PC-9 (cell line): ENCODE measurements around the gene TTLL8. TPM values are rescaled to one million over a fixed set of nuclear protein-coding genes. Genes with fewer than 3 reads are reported as not detected.
"Not testable (repeated sequence)": the region's sequence is repeated elsewhere in the genome, so short reads cannot be mapped to it uniquely, and the experiment has no call there.

Experiments
- BruUV-seq: library from RNA; stranded (reverse); fragments of 400-500 nt; replicated peaks from 2 replicates; lab custom pipeline; 2021; lab: Mats Ljungman, UMichigan
- CTCF ChIA-PET: fragments of 300-600 bp; sonication (Branson Sonifier 250); formaldehyde crosslinking; loops from one replicate; lab custom pipeline; 2022; ENCODE audit warnings: antibody characterized with exemption; lab: Charles Lee
- POLR2A ChIA-PET: fragments of 300-600 bp; sonication (Branson Sonifier 250); formaldehyde crosslinking; loops from one replicate; lab custom pipeline; 2022; ENCODE audit warnings: antibody characterized with exemption; ENCODE audit not compliant: unreplicated experiment; lab: Charles Lee
- DNase-seq, 2 experiments: peaks; one replicate each; pipeline versions ENCODE4 v3.0.0 to v3.0.0-alpha.2; 2015 to 2022; ENCODE audit warnings: mixed read lengths in 1 of 2
- H2AFZ ChIP-seq: fragments of 200-600 bp; sonication (generic); 2 replicates; pipeline ENCODE4 v1.8.1; 2017; ENCODE audit warnings: antibody characterized with exemption
- H3F3A ChIP-seq: fragments of 200-600 bp; sonication (generic); 2 replicates; pipeline ENCODE4 v1.8.1; 2017; ENCODE audit warnings: antibody characterized with exemption, mild to moderate bottlenecking, low read depth; ENCODE audit not compliant: insufficient read depth
- H3K27ac ChIP-seq: fragments of 200-600 bp; sonication (generic); 2 replicates; pipeline ENCODE4 v1.6.1; 2016; ENCODE audit warnings: mixed run types
- H3K27me3 ChIP-seq: fragments of 200-600 bp; sonication (generic); 2 replicates; pipeline ENCODE4 v1.6.1; 2016; ENCODE audit warnings: low read depth, mixed run types; ENCODE audit not compliant: insufficient read depth
- H3K36me3 ChIP-seq: fragments of 200-600 bp; sonication (generic); 2 replicates; pipeline ENCODE4 v1.6.1; 2016; ENCODE audit warnings: low read depth, mixed run types
- H3K4me1 ChIP-seq: fragments of 200-600 bp; sonication (generic); replicated peaks from 2 replicates; pipeline ENCODE4 v1.6.1; 2016; ENCODE audit warnings: mixed run types; ENCODE audit not compliant: insufficient read depth
- H3K4me2 ChIP-seq: fragments of 200-600 bp; sonication (generic); 2 replicates; pipeline ENCODE4 v1.6.1; 2017; ENCODE audit warnings: mixed run types
- H3K4me3 ChIP-seq: fragments of 200-600 bp; sonication (generic); 2 replicates; pipeline ENCODE4 v1.6.1; 2016; ENCODE audit warnings: mixed run types
- H3K79me2 ChIP-seq: fragments of 200-600 bp; sonication (generic); 2 replicates; pipeline ENCODE4 v1.6.1; 2017; ENCODE audit warnings: low read depth, mixed run types
- H3K9me2 ChIP-seq: fragments of 200-600 bp; sonication (generic); 2 replicates; pipeline ENCODE4 v1.8.1; 2017; ENCODE audit warnings: mild to moderate bottlenecking; ENCODE audit not compliant: insufficient read depth
- H3K9me3 ChIP-seq: fragments of 200-600 bp; sonication (generic); 2 replicates; pipeline ENCODE4 v1.8.1; 2016; ENCODE audit warnings: low read depth; ENCODE audit not compliant: insufficient read depth
- H4K20me1 ChIP-seq: fragments of 200-600 bp; sonication (generic); 2 replicates; pipeline ENCODE4 v1.8.1; 2017; ENCODE audit not compliant: insufficient read depth
- EZH2 ChIP-seq: fragments of 200-600 bp; sonication (generic); IDR thresholded peaks from 2 replicates; pipeline ENCODE4 v1.8.0; 2017; ENCODE audit warnings: antibody characterized with exemption, low read depth
- intact Hi-C: fragments of 100-400 bp; cut with micrococcal nuclease; formaldehyde crosslinking; loops from one replicate; pipeline ENCODE4 v1.10.0; 2022; ENCODE audit not compliant: unreplicated experiment
- total RNA-seq: library from RNA; stranded (reverse); gene quantifications from 2 replicates; pipeline ENCODE4 v1.2.3, GENCODE V29; 2021
- TF ChIP-seq, protein P1 (sequence below): fragments of 200-600 bp; sonication (generic); conservative IDR thresholded peaks from 2 replicates; pipeline ENCODE4 v1.6.1; 2017; ENCODE audit warnings: mixed run types, antibody characterized with exemption, mild to moderate bottlenecking, moderate library complexity

TTLL8 gene
- total RNA-seq, 1 experiment from 2014 or later: not detected

DNA sequence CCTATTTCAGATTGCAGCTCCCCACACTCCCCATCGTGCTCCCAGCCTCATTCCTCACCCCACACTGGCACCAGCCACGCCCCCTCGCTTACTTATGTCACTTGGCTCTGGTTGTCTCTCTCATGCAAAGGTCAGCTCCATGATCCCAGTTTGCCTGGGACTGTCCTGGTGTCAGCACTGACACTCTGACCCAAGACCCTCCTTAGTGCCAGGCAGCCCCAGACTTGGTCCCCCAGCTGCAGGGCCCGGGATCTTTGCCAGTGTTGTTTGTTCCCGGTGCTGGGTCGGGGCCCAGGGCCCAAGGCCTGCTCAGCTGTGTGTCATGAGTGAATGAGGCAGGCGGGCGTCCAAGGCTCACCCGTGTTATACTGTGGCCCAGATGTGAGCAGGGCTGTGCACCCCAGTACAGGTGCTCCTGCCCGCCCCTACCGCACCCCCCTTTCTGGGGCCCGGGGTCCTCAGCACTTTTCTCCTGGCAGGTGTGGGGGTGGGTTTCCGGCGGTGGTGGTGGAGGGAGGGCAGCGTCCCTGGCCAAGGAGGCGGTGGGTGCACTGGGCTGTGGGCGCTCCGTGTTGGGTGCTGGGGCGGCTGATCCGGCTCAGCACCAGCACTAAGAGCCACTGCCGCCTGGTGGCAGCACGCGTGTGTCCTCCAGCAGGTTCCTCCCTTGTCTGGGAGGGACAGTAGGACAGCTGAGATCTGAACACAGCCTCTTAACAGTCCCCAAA is 65.0 kb downstream of the TTLL8 start:
- DNase-seq: peak; percentile 32 to 52
- H3K4me2 ChIP-seq: peak overlapping the region; percentile 63
- CTCF ChIA-PET: interaction anchor here (0.6 kb wide), 1 partner anchor 15 kb away, joined by 3 read pairs; no protein-coding TSS in a partner anchor

GRCh38 chr22:49991907-49992533 is 66.1 kb downstream of the TTLL8 start:
- no peak overlapping the region for H2AFZ ChIP-seq
- peak in 1 of 2 experiments; percentile 39 for DNase-seq
- peaks cover 8% of the 10 kb centered on the region; the same call in 1 of the 2 replicates for H3K9me3 ChIP-seq
- no TSS peak for BruUV-seq
- no peak overlapping the region for H3K4me3 ChIP-seq
- H3F3A ChIP-seq: no peaks in the 10 kb centered on the region
- H3K4me2 ChIP-seq: no peak overlapping the region
- POLR2A ChIA-PET: no interaction called here
- CTCF ChIA-PET: no interaction called here
- H3K9me2 ChIP-seq: no peaks in the 10 kb centered on the region
- H3K27me3 ChIP-seq: peaks cover 47% of the 10 kb centered on the region
- TF ChIP-seq EZH2: no peak
- TF ChIP-seq, protein P1, sequence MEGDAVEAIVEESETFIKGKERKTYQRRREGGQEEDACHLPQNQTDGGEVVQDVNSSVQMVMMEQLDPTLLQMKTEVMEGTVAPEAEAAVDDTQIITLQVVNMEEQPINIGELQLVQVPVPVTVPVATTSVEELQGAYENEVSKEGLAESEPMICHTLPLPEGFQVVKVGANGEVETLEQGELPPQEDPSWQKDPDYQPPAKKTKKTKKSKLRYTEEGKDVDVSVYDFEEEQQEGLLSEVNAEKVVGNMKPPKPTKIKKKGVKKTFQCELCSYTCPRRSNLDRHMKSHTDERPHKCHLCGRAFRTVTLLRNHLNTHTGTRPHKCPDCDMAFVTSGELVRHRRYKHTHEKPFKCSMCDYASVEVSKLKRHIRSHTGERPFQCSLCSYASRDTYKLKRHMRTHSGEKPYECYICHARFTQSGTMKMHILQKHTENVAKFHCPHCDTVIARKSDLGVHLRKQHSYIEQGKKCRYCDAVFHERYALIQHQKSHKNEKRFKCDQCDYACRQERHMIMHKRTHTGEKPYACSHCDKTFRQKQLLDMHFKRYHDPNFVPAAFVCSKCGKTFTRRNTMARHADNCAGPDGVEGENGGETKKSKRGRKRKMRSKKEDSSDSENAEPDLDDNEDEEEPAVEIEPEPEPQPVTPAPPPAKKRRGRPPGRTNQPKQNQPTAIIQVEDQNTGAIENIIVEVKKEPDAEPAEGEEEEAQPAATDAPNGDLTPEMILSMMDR: no peak
- no peaks in the 10 kb centered on the region for H3K79me2 ChIP-seq
- no peaks in the 10 kb centered on the region for H4K20me1 ChIP-seq
- no peaks in the 10 kb centered on the region for H3K36me3 ChIP-seq
- no peak overlapping the region for H3K27ac ChIP-seq
- intact Hi-C loops: loop anchor here (5.0 kb wide), 2 partner anchors 40 to 225 kb away; no protein-coding TSS in a partner anchor
- H3K4me1 ChIP-seq: no peaks in the 10 kb centered on the region; the same call in none of the 2 replicates

More for the DNA sequence above, 65.0 kb downstream of the TTLL8 start:
- POLR2A ChIA-PET: interaction anchor here (0.6 kb wide), 1 partner anchor 44 kb away, joined by 4 read pairs; no protein-coding TSS in a partner anchor
- peaks cover 8% of the 10 kb centered on the region; the same call in 1 of the 2 replicates for H3K9me3 ChIP-seq
- TF ChIP-seq, protein P1: peak; percentile 87
- TF ChIP-seq EZH2: no peak
- no peaks in the 10 kb centered on the region for H3K79me2 ChIP-seq
- H2AFZ ChIP-seq: no peak overlapping the region
- no peaks in the 10 kb centered on the region for H3K36me3 ChIP-seq
- no peak overlapping the region for H3K27ac ChIP-seq
- no TSS peak for BruUV-seq
- H4K20me1 ChIP-seq: no peaks in the 10 kb centered on the region; the same call in 1 of the 2 replicates
- no peak overlapping the region for H3K4me3 ChIP-seq
- no peaks in the 10 kb centered on the region for H3K9me2 ChIP-seq
- H3K4me1 ChIP-seq: no peaks in the 10 kb centered on the region; the same call in none of the 2 replicates
- intact Hi-C loops: loop anchor here (1.0 to 5.0 kb wide), 3 partner anchors 39 to 226 kb away; no protein-coding TSS in a partner anchor
- H3K27me3 ChIP-seq: peaks cover 37% of the 10 kb centered on the region
- peaks cover 7% of the 10 kb centered on the region; the same call in 1 of the 2 replicates for H3F3A ChIP-seq

DNA sequence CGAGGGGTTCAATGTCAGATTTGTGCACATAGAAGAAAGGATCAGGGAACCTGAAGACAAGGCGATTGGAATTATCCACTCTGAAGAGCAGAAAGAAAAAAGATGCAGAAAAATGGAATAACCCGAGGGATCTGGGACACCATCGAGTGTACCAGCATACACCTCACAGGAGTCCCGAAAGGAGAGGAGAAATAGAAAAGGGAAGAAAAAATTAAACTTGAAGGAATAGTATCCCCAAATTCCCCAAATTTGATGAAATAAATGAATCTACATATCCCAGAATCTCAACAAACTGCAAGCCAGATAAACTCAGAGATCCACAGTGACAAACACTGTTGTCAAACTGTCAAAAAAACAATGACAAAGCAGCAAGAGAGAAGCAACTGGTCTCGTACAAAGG is 66.9 kb downstream of the TTLL8 start:
- H3K4me1 ChIP-seq: no peaks in the 10 kb centered on the region; the same call in 1 of the 2 replicates
- peaks cover 54% of the 10 kb centered on the region for H3K27me3 ChIP-seq
- H3K79me2 ChIP-seq: no peaks in the 10 kb centered on the region
- H4K20me1 ChIP-seq: no peaks in the 10 kb centered on the region
- H3K9me2 ChIP-seq: no peaks in the 10 kb centered on the region
- H3K27ac ChIP-seq: no peak overlapping the region
- no peak overlapping the region for H3K4me2 ChIP-seq
- H3K36me3 ChIP-seq: no peaks in the 10 kb centered on the region
- no peak for TF ChIP-seq EZH2
- no peak overlapping the region for H3K4me3 ChIP-seq
- no TSS peak for BruUV-seq
- POLR2A ChIA-PET: no interaction called here
- no peak overlapping the region for H2AFZ ChIP-seq
- H3F3A ChIP-seq: no peaks in the 10 kb centered on the region
- peaks cover 15% of the 10 kb centered on the region for H3K9me3 ChIP-seq
- intact Hi-C loops: loop anchor here (5.0 kb wide), 2 partner anchors 41 to 224 kb away; no protein-coding TSS in a partner anchor
- CTCF ChIA-PET: interaction anchor here (1.0 kb wide), 1 partner anchor 61 kb away, joined by 3 read pairs; no protein-coding TSS in a partner anchor
- peak in 1 of 2 experiments; percentile 31 for DNase-seq

DNA sequence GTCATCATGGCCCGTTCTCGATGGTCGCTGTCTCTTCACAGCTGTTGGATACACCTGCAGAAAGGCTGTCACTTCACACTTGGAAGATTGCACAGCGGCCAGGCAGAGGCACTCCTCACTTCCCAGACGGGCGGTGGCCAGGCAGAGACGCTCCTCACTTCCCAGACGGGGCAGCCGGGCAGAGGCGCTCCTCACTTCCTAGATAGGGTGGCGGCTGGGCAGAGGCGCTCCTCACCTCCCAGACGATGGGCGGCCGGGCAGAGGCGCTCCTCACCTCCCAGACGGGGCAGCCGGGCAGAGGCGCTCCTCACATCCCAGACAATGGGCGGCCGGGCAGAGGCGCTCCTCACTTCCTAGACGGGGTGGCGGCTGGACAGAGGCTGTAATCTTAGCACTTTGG is 68.3 kb downstream of the TTLL8 start:
- H3F3A ChIP-seq, H3K36me3 ChIP-seq, H3K4me3 ChIP-seq, DNase-seq, H4K20me1 ChIP-seq, POLR2A ChIA-PET, H3K79me2 ChIP-seq, H3K9me2 ChIP-seq, H3K4me1 ChIP-seq, CTCF ChIA-PET, H3K27ac ChIP-seq, BruUV-seq, H2AFZ ChIP-seq, H3K4me2 ChIP-seq: not testable (repeated sequence)
- intact Hi-C loops: loop anchor here (5.0 kb wide), 2 partner anchors 42 to 223 kb away; no protein-coding TSS in a partner anchor
- H3K27me3 ChIP-seq: peaks cover 64% of the 10 kb centered on the region
- H3K9me3 ChIP-seq: peaks cover 23% of the 10 kb centered on the region
